ENCODE data around the gene PARD3B.

The PARD3B gene

DNA sequence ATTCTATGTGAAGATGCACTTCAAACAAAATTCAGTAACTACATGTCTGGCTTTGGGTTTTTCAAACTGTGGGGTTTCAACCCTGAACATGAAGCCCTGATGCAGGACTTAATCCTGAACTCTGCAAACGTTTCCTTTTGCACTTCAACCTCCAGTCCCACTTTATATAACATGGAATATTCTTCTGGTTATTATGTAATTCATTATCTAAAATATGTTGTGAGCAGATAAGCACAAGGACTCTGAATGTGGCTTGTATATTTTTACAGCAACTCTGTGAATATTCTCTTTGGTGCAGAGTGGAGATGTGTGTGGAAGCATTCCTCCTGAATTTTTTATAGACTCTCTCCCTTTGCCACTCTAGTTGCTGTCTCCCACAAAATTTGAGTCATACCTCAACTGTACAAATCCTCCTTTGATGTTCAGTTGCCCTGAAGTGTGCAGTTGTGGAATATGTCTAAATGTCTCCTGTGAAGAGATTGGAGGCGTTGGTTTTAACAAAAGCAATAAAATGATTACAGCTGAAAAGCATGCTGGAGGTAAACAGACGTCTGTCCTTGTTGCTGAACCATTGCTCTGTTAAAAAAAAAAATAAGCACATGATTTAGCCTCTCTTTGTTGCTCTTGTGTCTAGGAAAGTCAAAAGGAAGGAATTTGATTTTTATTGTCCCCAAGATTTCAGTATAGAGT is 931.9 kb downstream of the PARD3B start:
- Histone ChIP-seq H3K27me3 (ENCODE audit: insufficient read depth, poor library complexity, severe bottlenecking) (no peaks in the 10 kb centered on the region), H3K9me3 (ENCODE audit: severe bottlenecking) (no peaks in the 10 kb centered on the region), H3K4me1 (ENCODE audit: insufficient read depth, poor library complexity, severe bottlenecking) (no peaks in the 10 kb centered on the region), H3K27ac (ENCODE audit: poor library complexity, severe bottlenecking) (no peak overlapping the region), H3K36me3 (ENCODE audit: low read depth) (no peaks in the 10 kb centered on the region), H3K4me3 (ENCODE audit: severe bottlenecking) (no peak overlapping the region)
- no peak for TF ChIP-seq CTCF (IDR thresholded peaks at IDR 0.05; ENCODE audit: poor library complexity, severe bottlenecking)
- ATAC-seq (ENCODE audit: low read depth) (no peak), DNase-seq (ENCODE audit: low spot score) (no peak)

GRCh38 chr2:205481861-205482260 is 936.6 kb downstream of the PARD3B start:
- Histone ChIP-seq H3K4me1 (ENCODE audit: insufficient read depth, poor library complexity, severe bottlenecking) (no peaks in the 10 kb centered on the region), H3K4me3 (ENCODE audit: severe bottlenecking) (no peak overlapping the region), H3K27ac (ENCODE audit: poor library complexity, severe bottlenecking) (no peak overlapping the region), H3K27me3 (ENCODE audit: insufficient read depth, poor library complexity, severe bottlenecking) (peaks cover 3% of the 10 kb centered on the region), H3K9me3 (ENCODE audit: severe bottlenecking) (no peaks in the 10 kb centered on the region), H3K36me3 (ENCODE audit: low read depth) (no peaks in the 10 kb centered on the region)
- DNase-seq (ENCODE audit: low spot score) (no peak), ATAC-seq (ENCODE audit: low read depth) (no peak)
- TF ChIP-seq CTCF (IDR thresholded peaks at IDR 0.05; ENCODE audit: poor library complexity, severe bottlenecking), result no peak

DNA sequence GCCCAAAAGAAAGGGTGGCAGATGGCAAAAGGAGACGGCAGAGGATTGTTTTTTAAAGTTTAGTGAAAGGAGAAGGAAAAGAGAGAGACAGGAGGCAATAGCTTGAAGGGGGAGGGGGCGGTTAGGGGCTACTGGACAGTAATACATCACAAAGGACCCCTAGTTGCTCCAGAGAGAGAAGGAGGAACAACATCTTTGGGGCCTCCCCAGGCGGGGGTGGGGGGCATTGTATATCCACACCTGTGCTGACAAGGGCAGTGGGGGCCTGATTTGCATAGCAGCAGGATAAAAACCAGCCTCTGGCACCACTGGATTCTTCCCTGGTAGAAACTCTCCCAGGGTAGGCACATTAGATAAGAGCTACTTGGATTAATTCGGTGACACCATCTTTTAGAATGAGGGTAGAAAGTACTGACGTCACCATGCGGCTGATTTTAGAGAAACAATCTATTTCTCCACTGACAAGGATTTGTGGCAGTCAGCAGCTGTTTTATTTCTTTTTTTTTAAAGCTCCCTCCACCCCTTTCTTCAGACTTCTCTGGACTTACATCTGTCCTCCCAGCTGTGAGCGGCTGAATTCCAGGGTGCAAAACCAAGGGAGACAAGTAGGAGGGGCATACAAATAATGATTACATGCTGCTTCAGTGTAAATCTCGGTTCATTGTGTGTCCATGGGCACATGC is 937.3 kb downstream of the PARD3B start:
- no peak for ATAC-seq (ENCODE audit: low read depth)
- no peak overlapping the region for H3K4me3 ChIP-seq (ENCODE audit: severe bottlenecking)
- H3K9me3 ChIP-seq (ENCODE audit: severe bottlenecking), result no peaks in the 10 kb centered on the region
- H3K4me1 ChIP-seq (ENCODE audit: insufficient read depth, poor library complexity, severe bottlenecking), result no peaks in the 10 kb centered on the region
- DNase-seq (ENCODE audit: low spot score), result no peak
- H3K27me3 ChIP-seq (ENCODE audit: insufficient read depth, poor library complexity, severe bottlenecking), result peaks cover 3% of the 10 kb centered on the region
- no peak for TF ChIP-seq CTCF (IDR thresholded peaks at IDR 0.05; ENCODE audit: poor library complexity, severe bottlenecking)
- H3K27ac ChIP-seq (ENCODE audit: poor library complexity, severe bottlenecking), result no peak overlapping the region
- no peaks in the 10 kb centered on the region for H3K36me3 ChIP-seq (ENCODE audit: low read depth)

- no peak overlapping the region for H3K27ac ChIP-seq (ENCODE audit: poor library complexity, severe bottlenecking)
- H3K36me3 ChIP-seq (ENCODE audit: low read depth), result no peaks in the 10 kb centered on the region
- ATAC-seq (ENCODE audit: low read depth) (no peak), DNase-seq (ENCODE audit: low spot score) (no peak)
- no peaks in the 10 kb centered on the region for H3K9me3 ChIP-seq (ENCODE audit: severe bottlenecking)
- TF ChIP-seq CTCF (IDR thresholded peaks at IDR 0.05; ENCODE audit: poor library complexity, severe bottlenecking), result no peak
- no peak overlapping the region for H3K4me3 ChIP-seq (ENCODE audit: severe bottlenecking)
- H3K27me3 ChIP-seq (ENCODE audit: insufficient read depth, poor library complexity, severe bottlenecking), result peaks cover 3% of the 10 kb centered on the region
- H3K4me1 ChIP-seq (ENCODE audit: insufficient read depth, poor library complexity, severe bottlenecking), result no peaks in the 10 kb centered on the region
These were observed 937.8 kb downstream of the PARD3B start for GRCh38 chr2:205483095-205483494.

- Histone ChIP-seq H3K27ac (ENCODE audit: poor library complexity, severe bottlenecking) (no peak overlapping the region), H3K4me1 (ENCODE audit: insufficient read depth, poor library complexity, severe bottlenecking) (no peaks in the 10 kb centered on the region), H3K36me3 (ENCODE audit: low read depth) (no peaks in the 10 kb centered on the region), H3K4me3 (ENCODE audit: severe bottlenecking) (no peak overlapping the region), H3K9me3 (ENCODE audit: severe bottlenecking) (no peaks in the 10 kb centered on the region), H3K27me3 (ENCODE audit: insufficient read depth, poor library complexity, severe bottlenecking) (peaks cover 3% of the 10 kb centered on the region)
- ATAC-seq (ENCODE audit: low read depth) (no peak), DNase-seq (ENCODE audit: low spot score) (no peak)
- no peak for TF ChIP-seq CTCF (IDR thresholded peaks at IDR 0.05; ENCODE audit: poor library complexity, severe bottlenecking)
These were observed 938.9 kb downstream of the PARD3B start for GRCh38 chr2:205484215-205484614.
